ENCODE measurements around the gene ROCK2. TPM values are rescaled to one million over a fixed set of nuclear protein-coding genes. Genes with fewer than 3 reads are reported as not detected.

Gene ROCK2
- total RNA-seq, 2 donors from 2014 or later, result 62.7 to 80.9 TPM

DNA sequence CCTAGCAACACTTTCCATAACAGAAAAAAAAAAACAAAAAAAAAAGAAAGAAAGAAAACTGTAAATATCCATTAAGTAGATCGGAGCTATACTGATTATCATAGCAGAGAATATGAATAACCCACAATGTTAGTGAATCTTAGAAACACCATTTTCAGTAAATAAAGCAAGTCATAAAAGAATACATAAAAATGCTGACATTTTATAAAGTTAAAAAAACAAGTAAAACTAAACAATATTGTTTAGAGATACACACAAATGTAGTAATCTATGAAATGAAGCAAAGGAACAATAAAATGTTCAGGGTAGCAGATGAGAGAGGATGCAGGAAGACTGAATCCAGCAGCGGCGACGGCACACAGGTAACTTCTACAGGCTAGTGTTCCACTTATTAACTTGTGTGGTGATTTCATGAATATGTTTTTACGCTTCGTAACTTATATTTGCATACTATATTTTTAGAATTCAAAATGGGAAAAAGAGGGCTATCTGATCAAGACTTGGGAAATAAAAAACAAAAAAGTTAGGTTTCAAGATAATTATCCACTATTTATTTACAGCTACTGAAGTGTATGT is 4.8 kb downstream of the ROCK2 start:
- peaks cover 8% of the 10 kb centered on the region for H3K4me1 ChIP-seq
- no peaks in the 10 kb centered on the region for H3K9me3 ChIP-seq
- intact Hi-C loops (cut with DNase I), result loop anchor here (10.0 kb wide), 1 partner anchor 65 kb away; no protein-coding TSS in a partner anchor
- no peak overlapping the region for H3K27ac ChIP-seq
- TF ChIP-seq, protein P1, sequence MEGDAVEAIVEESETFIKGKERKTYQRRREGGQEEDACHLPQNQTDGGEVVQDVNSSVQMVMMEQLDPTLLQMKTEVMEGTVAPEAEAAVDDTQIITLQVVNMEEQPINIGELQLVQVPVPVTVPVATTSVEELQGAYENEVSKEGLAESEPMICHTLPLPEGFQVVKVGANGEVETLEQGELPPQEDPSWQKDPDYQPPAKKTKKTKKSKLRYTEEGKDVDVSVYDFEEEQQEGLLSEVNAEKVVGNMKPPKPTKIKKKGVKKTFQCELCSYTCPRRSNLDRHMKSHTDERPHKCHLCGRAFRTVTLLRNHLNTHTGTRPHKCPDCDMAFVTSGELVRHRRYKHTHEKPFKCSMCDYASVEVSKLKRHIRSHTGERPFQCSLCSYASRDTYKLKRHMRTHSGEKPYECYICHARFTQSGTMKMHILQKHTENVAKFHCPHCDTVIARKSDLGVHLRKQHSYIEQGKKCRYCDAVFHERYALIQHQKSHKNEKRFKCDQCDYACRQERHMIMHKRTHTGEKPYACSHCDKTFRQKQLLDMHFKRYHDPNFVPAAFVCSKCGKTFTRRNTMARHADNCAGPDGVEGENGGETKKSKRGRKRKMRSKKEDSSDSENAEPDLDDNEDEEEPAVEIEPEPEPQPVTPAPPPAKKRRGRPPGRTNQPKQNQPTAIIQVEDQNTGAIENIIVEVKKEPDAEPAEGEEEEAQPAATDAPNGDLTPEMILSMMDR (IDR thresholded peaks at IDR 0.05), result no peak
- no peak overlapping the region for H3K4me3 ChIP-seq
- no peak for DNase-seq
- no peaks in the 10 kb centered on the region for H3K36me3 ChIP-seq
- H3K9ac ChIP-seq (ENCODE audit: low read depth in 2 of 2, low read length in 2 of 2), result peak overlapping the region in 1 of 2 donors; percentile 5
- H3K27me3 ChIP-seq, result no peaks in the 10 kb centered on the region

DNA sequence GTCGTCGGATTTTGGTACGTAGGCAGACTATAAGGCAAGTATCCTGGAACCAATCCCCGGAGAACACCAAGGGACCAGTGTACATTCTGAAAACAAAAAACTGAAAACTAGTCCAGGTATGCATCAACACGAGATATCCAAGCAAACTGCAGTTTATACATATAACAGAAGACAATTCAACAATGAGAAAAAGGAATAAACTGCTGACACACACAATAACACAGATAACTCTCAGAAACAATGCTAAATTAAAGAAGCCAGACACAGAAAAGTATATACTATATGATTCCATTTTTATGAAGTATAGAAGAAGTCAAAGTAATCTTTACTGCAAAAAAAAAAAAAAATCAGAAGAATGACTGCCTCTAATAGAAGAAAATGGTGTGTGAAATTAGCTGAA is 5.9 kb downstream of the ROCK2 start:
- intact Hi-C loops (cut with DNase I), result no loop called here
- peaks cover 8% of the 10 kb centered on the region for H3K4me1 ChIP-seq
- TF ChIP-seq, protein P1 (IDR thresholded peaks at IDR 0.05), result no peak

DNA sequence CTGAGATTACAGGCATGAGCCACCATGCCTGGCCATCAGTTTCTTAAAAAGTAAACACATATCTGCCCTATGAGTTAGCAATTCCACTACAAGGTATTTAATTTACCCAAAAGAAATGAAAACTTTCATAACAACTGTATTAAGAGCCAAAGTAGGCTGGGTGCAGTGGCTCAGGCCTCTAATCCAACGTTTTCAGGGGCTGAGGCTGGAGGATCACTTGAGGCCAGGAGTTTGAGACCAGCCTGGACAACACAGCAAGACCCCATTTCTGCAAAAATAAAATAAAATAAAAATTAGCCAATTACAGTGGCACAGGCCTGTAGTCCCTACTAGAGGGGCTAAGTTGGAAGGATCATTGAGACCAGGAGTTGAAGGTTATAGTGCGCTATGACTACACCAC is 6.5 kb downstream of the ROCK2 start:
- intact Hi-C loops (cut with DNase I), result no loop called here
- Histone ChIP-seq H3K9ac (ENCODE audit: low read depth in 2 of 2, low read length in 2 of 2) (no peak overlapping the region), H3K4me3 (no peak overlapping the region), H3K27me3 (no peaks in the 10 kb centered on the region), H3K36me3 (no peaks in the 10 kb centered on the region), H3K27ac (no peak overlapping the region), H3K9me3 (no peaks in the 10 kb centered on the region), H3K4me1 (peaks cover 8% of the 10 kb centered on the region)
- TF ChIP-seq, protein P1 (IDR thresholded peaks at IDR 0.05), result no peak
- DNase-seq, result no peak

More for the DNA sequence above, 5.9 kb downstream of the ROCK2 start:
- Histone ChIP-seq H3K27ac (no peak overlapping the region), H3K9ac (ENCODE audit: low read depth in 2 of 2, low read length in 2 of 2) (no peak overlapping the region), H3K27me3 (no peaks in the 10 kb centered on the region), H3K9me3 (no peaks in the 10 kb centered on the region), H3K4me3 (no peak overlapping the region), H3K36me3 (no peaks in the 10 kb centered on the region)
- no peak for DNase-seq

DNA sequence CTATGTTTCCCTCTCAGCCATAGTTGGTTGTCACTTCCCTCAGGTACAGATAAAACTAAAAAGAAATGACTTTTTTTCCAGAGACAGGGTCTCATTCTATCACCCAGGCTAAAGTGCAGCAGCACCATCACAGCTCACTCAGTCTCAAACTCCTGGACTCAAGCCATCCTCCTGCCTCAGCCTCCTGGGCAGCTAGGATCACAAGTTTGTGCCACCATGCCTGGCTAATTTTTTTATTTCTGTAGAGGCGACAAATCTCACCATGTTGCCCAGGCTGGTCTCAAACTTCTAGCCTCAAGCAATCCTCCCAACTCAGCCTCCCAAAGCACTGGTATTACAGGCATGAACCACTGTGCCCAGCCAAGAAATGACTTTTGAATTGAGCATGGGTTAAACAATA is 8.2 kb downstream of the ROCK2 start:
- H3K4me3 ChIP-seq, result no peak overlapping the region
- TF ChIP-seq, protein P1 (IDR thresholded peaks at IDR 0.05), result no peak
- DNase-seq, result no peak
- no peak overlapping the region for H3K27ac ChIP-seq
- no peak overlapping the region for H3K9ac ChIP-seq (ENCODE audit: low read depth in 2 of 2, low read length in 2 of 2)
- H3K36me3 ChIP-seq, result no peaks in the 10 kb centered on the region
- peaks cover 2% of the 10 kb centered on the region for H3K4me1 ChIP-seq
- H3K27me3 ChIP-seq, result no peaks in the 10 kb centered on the region
- H3K9me3 ChIP-seq, result no peaks in the 10 kb centered on the region
- intact Hi-C loops (cut with DNase I), result no loop called here

DNA sequence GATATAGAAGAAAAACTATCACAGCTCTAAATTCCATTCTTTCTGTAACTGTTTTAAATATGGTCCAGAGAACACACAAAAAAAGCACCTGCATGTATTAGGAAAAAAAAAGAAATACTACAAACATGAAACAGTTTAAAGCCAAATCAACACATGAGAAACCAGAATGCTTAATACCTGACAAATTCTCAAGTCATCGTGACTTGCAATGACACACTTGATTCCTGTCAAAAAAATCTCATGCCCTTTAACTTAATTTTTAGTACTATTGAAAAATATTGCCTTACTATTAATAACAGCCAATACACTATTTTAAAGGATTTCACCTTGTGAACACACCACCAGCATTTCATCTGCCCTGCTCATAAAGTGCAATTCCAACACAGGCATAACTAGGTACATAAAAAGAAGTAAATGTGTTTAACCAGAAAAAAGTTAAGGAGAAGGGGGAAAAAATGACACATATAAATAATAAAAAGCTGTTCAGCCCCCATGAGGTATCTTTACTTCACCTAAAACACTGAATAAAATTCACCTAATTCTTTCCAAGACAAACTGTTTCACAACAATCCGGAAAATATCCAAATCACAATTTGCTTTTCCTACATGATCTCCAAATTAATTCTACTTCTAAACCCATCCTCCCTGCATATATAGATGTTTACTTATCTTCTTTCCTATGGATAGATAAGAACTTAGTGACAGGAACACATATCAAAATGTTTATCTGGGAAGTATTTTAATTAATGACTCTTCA is 10.8 kb downstream of the ROCK2 start:
- Histone ChIP-seq H3K27me3 (no peaks in the 10 kb centered on the region), H3K9me3 (no peaks in the 10 kb centered on the region), H3K4me3 (no peak overlapping the region), H3K4me1 (no peaks in the 10 kb centered on the region), H3K9ac (ENCODE audit: low read depth in 2 of 2, low read length in 2 of 2) (no peak overlapping the region), H3K27ac (no peak overlapping the region), H3K36me3 (no peaks in the 10 kb centered on the region)
- no peak for DNase-seq
- intact Hi-C loops (cut with DNase I), result no loop called here
- TF ChIP-seq, protein P1 (IDR thresholded peaks at IDR 0.05), result no peak

Measured in colonic mucosa (tissue), 4 donors.